Mesenteric fat pad (tissue), 1 donor: ENCODE results near the gene EGR1. TPM values are rescaled to one million over a fixed set of nuclear protein-coding genes. Genes with fewer than 3 reads are reported as not detected.
"Not testable (repeated sequence)": the region's sequence is repeated elsewhere in the genome, so short reads cannot be mapped to it uniquely, and the experiment has no call there.

ENCODE experiments used
- DNase-seq: peaks from one replicate; pipeline ENCODE4 v3.0.0-alpha.2; 2020; ENCODE audit warnings: low spot score
- total RNA-seq: library from RNA; stranded (reverse); fragmentation: NEBNext Ultra II Directional; extraction: Animal tissue kit (Norgen Biotek cat#: 25700); gene quantifications from one replicate; pipeline ENCODE4 v1.2.1, GENCODE V29; 2021
- donor health status: DM: yes; HTN: yes; CAD: no.

EGR1 gene
- total RNA-seq, 1 donor from 2014 or later = 639 TPM

DNA sequence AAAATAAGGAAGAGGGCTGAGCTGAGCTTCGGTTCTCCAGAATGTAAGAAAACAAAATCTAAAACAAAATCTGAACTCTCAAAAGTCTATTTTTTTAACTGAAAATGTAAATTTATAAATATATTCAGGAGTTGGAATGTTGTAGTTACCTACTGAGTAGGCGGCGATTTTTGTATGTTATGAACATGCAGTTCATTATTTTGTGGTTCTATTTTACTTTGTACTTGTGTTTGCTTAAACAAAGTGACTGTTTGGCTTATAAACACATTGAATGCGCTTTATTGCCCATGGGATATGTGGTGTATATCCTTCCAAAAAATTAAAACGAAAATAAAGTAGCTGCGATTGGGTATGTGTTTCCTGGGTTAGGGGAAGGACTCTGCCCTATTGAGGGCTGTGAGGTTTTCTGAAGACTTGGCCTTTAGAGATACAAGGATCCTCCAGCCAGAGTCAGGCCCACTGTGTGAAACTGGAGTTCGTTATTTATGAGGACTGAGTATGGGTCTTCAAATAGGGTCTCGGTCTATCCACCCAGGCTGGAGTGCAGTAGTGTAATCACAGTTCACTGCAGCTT lies 3.8 kb downstream of the EGR1 start:
- DNase-seq = no peak

DNA sequence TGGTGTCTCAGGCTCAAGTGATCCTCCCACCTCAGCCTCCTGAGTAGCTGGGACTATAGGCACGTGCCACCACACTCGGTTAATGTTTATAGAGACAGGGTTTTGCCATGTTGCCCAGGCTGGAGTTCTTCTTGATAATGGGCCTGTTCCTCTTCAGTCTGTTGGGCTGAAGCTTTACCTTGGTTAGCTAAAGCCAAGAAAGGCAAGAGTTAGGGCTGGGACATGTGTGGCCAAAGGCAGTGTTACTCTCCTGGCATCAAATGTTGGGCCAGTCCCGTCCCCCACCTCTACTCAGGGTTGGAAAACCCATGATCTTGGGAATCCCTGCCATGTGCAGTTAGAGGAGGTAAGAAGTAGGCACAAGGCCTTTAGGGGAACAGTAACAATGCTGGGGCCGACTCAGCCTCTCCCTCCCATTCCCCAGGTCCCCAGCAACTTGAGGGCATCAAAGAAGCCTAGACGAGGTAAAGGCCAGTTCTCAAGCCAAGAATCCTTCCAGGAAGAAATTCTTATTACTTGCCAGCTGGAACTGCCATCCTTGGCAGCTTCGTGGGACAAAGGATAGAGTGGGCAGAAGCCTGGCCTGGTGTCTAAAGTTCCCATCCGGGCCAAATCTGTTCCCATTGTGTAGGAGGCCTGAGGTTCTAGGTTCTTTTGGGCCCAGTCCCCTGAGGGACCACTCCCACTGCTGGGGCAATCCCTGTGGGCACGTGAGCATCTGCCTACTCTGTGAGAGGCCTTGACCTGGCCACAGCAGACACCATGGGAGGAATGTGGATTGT lies 4.5 kb downstream of the EGR1 start:
- DNase-seq = no peak

DNA sequence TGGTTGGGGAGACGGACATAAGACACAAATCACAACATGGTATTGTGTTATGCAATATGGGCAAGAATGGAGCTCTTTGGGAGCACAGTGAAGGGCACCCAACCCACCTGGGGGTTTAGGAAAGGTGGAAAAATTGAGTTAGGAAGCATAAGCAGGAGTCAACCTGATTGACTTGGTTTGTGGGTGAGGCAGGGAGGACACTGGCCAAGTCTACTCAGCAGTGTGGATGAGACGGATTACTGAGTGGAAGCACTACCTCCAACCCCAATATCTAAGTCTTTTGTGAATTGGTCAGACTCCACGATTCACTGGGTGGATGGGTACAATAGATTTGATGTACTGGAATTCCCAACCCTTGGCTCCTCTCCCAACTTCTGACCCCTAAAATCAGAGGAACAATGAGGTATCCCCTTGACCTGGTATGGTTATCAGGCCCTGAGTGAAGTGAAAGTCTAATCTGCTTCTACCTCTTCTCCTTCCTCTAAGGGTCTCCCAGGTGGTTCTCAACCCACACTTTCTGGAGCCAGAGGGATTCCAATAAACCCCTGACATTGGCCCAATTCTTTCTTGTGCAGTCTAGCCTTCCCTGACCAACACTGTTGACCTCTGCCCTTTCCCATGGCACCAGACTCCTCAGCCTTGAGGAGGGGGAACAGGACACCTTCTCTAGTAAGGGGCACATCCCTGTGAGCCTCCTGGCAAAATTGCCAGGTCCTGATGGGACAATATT lies 5.2 kb downstream of the EGR1 start:
- DNase-seq = no peak

DNA sequence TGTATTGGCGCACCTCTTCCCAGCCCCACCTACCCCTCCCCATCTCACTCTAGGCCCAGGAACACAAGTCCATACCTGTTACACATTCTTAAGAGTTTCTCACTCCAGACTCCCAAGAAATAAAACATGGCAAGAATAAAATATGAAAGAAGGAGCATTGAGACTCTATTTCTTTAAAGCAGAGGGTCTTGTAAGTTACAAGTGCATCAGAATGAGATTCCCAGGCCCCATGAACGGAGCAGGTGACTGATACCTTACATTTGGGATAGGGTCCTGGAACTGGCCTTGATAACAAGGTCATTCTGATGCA lies 5.7 kb downstream of the EGR1 start:
- DNase-seq = no peak

DNA sequence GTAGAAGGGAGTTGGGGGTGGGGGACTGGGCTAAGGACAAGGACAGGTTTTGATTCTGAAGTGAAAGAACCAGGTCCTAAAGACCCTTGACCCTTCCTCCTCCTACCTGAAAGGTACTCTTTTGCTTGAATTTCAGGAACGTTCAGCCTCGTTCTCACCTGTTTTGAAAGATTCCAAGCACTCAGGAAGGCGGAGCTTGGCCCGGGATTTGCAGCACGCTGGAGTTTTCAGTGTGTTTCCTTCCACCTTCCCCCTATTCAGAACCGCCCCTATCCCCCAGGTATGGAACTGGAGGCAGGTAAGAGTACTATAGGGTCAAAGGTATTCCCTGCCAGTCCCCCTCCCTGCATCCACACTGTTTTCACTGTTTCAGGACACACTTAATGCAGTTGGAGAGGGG lies 7.1 kb downstream of the EGR1 start:
- DNase-seq = no peak

DNA sequence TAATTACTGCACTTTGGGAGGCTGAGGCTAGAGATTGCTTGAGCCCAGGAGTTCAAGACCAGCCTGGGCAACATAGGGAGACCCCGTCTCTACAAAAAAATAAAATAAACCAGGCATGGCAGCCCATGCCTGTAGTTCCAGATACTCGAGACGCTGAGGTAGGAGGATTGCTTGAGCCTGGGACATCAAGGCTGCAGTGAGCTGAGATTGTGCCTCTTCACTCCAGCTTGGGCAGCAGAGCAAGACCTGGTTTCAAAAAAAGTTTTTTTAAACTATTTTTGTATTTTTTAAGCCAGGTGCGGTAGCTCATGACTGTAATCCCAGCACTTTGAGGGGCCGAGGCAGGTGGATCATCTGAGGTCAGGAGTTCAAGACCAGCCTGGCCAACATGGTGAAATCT lies 7.9 kb downstream of the EGR1 start:
- DNase-seq = not testable (repeated sequence)

DNA sequence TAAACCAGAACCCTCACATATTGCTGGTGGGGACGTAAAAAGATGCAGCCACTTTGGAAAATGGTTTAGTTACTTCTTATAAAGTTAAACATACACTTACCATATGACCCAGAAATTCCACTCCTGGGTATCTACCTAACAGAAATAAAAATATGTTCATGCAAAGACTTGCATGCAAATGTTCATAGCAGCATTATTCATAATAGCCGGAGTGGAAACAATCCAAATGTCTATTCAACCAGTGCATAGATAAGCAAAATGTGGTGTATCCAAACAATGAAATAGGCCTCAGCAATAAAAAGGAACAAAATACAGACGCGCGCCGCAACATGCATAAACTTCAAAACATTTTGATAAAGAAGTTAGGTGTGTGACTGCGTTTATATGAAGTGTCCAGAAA lies 11.6 kb downstream of the EGR1 start:
- no peak for DNase-seq

DNA sequence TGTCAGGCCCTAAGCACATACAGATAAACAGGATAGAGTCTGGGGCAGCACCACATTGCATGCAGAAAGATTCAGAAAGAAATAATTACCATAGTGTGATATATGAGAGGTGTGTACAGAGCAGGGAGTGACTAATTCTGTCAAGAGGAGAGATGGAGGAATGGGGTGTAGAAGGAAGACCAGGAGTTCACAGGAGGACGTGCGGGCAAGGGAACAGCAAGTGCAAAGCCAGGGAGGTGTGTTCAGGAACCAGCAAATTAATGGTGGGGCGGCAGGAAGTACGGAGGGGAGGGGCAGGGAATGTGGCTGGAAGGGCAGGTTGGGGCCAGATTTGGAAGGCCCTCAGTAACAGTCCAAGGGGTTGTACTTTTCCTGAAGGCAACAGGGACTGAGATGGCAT lies 17.4 kb downstream of the EGR1 start:
- DNase-seq = no peak

DNA sequence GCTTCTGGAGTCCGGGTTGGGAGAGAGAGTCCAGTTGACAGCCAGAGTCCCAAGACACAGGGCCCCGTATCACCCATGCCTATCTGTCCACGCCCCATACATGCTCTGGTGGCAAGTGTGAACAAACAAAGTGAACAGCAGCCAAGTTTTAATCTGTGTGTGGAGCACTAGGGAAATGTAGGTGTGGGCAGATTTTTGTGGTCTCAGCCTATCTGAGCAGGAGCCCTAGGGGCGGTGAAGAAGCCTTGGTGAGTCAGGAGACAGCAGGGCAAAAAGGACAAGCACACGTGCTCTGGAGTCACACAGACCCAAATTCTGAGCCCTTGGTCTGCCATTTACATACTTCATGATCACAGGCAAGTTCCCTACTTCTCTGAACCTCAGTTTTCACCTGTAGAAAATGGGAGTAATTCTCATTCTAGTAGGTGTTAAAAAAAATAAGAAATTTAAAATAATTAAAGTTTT lies 23.2 kb downstream of the EGR1 start:
- no peak for DNase-seq

DNA sequence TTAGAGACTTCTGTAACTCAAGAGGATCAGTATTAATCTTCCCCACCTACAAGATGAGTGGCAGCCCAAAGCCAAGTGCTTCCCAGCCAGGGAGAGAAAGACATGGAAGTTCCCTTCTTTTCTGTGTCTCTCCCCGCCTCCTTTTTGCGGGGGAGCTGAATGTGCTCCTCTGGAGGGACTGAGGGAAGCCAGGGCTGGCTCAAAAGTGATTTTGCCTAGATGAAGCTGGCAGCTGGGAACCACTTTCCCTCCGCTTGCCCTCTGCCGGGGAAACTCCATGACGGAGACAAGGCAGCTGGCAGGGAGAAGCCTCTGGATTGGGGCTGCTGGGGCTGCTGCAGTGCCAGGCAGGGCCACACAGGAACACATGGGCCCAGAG lies 24.4 kb downstream of the EGR1 start:
- no peak for DNase-seq

DNA sequence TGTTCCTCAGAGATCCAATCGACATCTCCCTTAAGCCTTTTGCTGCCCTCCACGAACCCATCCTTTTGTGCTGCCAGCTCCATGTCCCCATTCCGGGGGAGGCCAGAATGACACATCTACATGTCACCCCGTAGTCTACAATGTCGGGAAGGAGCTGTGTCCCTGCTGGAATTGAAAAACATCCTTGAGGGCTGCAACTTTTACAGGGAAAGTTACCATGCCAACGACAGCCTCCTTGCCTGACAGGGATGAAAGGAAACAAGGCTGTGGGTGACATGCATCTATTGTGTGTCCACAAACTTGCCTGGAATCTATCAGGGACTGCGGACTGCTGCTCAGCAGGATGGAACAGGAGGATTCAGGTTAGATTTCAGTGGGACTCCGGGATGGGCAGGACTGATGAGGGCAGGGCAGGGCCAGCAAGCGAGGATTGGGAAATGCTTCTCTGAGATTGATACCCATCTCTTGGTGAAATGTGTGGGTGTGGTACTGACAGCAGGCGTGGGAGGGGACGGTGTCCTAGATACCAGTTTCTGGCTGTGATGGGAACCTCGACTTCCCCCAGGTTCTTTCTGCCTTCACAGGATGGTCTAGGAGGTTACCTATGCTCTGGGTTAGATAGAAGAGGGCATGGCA lies 25.5 kb downstream of the EGR1 start:
- DNase-seq = peak; percentile 45

DNA sequence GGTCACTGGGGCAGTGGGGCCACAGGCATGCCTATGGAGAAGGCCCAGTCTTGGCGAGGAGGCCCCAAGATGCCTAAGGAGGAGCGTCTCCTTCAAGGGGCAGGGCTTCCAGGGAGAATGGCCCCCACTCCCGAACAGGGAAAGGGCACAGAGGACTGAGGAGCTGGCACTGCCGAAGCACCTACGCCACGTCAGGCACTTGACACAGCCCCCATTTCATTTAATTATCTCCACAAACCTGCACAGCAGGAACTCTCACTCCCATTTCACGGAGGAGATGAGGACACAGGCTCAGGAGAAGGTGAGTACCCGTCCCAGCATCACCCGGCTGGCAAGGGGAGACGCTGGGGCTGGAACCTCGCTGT lies 26.0 kb downstream of the EGR1 start:
- DNase-seq = peak; percentile 59

DNA sequence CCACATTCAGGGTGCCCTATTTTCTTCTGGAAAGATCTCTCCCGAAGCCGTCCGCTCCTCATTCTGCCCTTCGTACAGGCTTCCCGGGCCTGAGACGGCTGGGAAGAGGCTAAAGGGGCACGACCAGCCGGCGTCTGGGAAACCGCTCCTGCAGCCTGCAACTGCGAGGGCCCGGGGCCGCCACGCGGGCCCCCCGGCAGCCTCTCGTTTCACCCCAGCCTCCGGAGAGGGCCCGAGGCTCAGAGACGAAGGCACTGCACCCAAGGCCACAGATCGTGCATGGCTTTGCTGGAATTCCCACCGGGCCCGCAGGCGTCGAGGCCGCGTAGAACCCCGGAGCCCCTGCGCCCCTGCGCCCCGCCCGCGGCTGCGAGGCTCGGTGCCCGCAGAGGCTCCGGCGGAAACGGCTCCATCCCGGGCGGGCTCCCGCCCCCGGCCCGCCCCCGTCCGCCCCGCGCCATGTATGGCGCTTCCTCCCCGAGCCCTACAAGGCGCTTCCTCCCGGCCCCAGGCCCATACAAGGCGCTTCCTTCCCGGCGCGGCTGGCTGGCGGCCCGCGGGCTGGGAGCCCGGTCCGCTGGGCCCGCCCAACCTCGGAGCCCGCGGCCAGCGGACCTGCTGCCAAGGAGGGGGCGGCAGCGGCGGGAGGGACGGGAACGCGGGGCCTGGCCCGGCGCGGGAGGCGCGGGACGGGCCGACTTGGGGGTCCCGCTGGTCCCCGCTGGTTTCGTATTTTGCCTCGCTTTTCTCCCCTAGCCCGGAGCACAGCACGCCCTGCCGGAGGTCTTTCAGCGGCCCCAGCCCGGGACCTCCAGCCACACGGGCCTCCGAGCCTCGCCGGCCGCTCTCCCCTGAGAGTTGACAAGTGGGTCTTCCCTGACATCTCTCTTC lies 26.6 kb downstream of the EGR1 start:
- peak; percentile 98 for DNase-seq

DNA sequence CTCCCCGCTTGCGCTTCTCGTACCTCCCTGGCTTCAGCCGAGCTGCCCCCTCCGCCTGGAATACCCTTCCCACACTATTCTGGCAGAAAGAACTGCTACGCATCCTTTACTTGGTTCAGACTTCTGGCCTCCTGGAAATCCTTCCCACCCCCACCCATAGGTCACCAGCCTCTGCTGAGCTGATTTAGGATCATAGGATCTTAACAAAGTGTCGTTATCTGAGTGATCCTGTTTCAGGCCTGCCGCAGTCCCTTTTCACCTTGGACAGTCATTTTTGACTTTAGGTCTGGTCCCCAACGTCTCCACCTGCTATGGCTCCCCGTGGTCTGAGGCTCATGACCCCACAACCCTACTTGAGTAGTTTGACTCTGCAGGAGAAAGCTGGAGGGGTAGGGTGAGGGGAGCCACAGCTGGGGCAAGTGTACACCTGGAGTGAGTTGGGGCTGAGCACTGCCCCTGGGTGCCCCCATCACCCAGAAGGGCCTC lies 27.3 kb downstream of the EGR1 start:
- DNase-seq = no peak

DNA sequence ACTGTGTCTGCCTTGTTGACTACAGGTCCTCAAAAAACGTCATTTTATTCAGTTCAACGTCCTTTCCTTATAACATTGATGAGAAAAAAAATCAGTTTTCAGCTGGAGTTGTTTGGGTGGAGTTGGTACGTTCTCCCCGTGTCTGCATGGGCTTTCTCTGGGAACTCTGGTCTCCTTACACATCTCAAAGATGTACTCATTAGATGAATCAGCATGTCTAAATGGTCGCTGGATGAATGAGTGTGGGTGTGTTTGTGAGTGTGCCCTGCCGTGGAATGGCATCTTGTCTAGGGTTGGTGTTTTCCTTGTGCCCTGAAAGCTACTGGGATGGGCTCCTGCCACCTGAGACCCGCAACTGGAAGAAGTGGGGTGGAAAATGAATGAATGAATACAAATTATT lies 30.1 kb downstream of the EGR1 start:
- no peak for DNase-seq

DNA sequence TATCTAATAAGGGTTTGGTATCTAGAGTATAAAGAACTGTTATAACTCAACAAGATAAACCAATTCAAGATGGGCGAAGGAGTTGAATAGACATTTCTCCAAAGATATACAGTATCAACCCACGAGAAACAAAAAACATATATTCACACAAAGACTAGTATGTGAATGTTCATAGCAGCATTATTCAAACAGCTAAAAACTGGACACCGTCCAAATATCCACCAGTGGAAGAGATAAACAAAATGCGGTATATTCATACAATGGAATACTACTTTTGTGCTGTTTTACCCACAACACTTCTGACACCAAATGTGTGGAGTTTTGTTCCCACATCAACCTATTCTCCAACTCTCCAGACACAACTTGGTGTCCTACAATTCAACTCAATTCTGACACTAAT lies 33.1 kb downstream of the EGR1 start:
- DNase-seq = no peak

DNA sequence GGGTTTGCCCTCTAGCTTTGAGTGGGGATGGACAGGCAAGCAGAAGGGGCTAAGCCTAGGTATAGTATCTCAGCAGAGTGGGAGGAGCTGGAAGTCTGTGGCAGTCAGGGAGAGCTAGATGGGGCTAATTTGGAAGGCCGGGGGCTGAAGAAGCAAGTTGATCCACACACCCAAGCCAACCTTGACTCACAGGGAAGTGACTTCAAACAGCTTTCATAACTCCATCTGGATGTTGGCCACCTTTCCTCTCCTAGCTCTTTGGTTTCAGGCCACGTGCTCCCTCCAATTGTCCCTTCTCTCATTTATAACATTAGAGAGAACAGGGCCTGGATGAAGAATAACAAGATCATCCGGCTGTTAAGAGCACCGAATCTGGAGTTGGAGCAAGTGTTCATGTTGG lies 36.8 kb downstream of the EGR1 start:
- peak; percentile 16 for DNase-seq

DNA sequence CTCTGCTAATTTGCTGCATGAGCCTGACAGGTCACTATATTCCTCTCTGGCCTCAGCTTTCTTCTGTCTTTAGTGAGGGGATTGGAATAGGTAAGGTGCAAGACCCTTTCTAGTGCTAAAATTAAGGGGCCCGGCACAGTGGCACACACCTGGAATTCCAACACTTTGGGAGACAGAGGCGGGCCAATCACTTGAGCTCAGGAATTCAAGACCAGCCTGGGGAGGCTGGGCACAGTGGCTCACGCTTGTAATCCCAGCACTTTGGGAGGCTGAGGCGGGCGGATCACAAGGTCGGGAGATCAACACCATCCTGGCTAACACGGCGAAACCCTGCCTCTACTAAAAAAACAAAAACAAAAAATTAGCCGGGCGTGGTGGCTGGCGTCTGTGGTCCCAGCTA lies 37.2 kb downstream of the EGR1 start:
- DNase-seq = peak; percentile 49

DNA sequence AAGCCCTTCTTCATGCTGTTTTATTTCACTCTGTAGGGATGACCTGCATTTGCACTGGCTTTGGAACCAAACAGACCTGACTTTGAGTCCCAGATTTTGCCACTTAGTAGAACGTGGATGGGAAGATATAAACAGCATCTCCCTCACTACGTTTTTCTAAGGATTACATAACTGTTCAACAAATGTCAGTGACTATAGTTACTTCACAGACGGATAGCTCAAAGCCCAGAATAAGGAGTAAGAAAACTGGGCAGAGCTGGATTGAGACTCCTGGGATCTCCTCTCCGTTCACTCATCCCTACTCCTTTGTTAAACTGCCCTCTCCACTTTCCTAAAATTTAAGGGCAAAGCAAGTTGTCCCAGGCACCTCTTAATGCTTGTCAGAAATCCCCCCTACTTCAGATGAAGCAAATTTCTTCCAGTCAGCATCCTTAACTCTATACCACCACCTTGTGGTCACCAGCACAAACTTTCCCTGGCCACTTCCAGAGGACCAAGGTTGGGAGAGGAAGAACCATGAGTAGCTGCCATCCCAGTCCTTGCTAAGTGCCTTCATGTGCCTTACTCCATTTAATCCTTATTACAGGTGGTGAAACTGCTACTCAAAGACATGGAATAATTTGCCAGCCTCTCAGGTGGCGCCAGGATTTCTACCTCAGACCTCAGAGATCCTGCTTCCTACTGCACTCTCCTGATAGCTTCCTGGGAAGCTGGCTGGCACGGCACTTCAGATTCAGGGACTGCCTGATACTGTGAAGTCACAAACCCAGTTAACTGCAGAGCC lies 38.4 kb downstream of the EGR1 start:
- DNase-seq = peak; percentile 28

DNA sequence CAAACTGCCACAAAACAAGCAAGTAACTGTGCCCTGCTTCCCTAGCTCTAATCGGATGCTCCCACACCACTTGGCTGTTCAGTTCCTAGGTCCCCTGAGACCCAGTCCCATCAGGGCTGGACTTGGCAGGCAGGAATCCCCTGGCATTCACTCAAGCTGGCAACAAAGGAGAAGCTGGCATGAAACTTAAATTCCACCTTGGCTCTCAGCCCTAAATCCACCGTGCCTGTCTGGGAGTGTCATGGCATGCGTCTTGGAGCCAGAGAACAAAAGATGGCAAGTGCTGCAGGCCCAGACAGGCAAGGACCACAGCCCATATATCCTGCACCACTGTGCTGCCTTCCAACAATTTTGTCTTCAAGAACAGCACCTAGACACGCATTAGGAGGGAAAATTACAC lies 39.5 kb downstream of the EGR1 start:
- no peak for DNase-seq
